Vagina (tissue), 2 donors: ENCODE data around the gene ASTN2. TPM values are rescaled to one million over a fixed set of nuclear protein-coding genes. Genes with fewer than 3 reads are reported as not detected.

Experiments used
- DNase-seq, 2 donors: peaks; one replicate each; pipeline ENCODE4 v3.0.0-alpha.2; 2017; ENCODE audit errors: extremely low spot score in 2 of 2
- H3K27ac ChIP-seq: fragments of 200-600 bp; sonication (generic); one replicate; pipeline ENCODE4 v1.5.1; 2019
- H3K27me3 ChIP-seq: fragments of 200-600 bp; sonication (generic); one replicate; pipeline ENCODE4 v1.5.1; 2019
- H3K36me3 ChIP-seq, 2 donors: fragments of 200-600 bp; sonication (generic); one replicate each; pipeline ENCODE4 v1.5.1; 2017 to 2019
- H3K4me1 ChIP-seq: fragments of 200-600 bp; sonication (generic); one replicate; pipeline ENCODE4 v1.5.1; 2019
- H3K4me3 ChIP-seq, 2 donors: fragments of 200-600 bp; sonication (generic); 1 replicate in 1 of 2; 2 replicates in 1 of 2; pipeline ENCODE4 v1.5.1; 2016 to 2019
- H3K9me3 ChIP-seq: fragments of 200-600 bp; sonication (generic); one replicate; pipeline ENCODE4 v1.5.1; 2019
- POLR2A ChIP-seq, 2 donors: fragments of 450-650 bp; IDR thresholded peaks; one replicate each; pipeline ENCODE4 v1.6.1; 2017; ENCODE audit warnings: antibody characterized with exemption in 2 of 2, mild to moderate bottlenecking in 2 of 2, moderate library complexity in 2 of 2
- POLR2AphosphoS5 ChIP-seq, 2 donors: sonication (generic); formaldehyde crosslinking; IDR thresholded peaks; one replicate each; pipeline ENCODE4 v1.9.0; 2017; ENCODE audit warnings: antibody characterized with exemption in 2 of 2, mild to moderate bottlenecking in 2 of 2, low read depth in 1 of 2; ENCODE audit not compliant: insufficient read depth in 1 of 2
- intact Hi-C: fragments of 100-400 bp; cut with DNase I; formaldehyde crosslinking; loops from one replicate; pipeline ENCODE4 v1.15.1; 2023
- total RNA-seq: library from RNA; depleted of rRNA; stranded (reverse); fragments of >200 nt; gene quantifications from one replicate; pipeline ENCODE4 v1.2.3, GENCODE V29; 2016
- TF ChIP-seq, protein P1 (sequence below), 3 experiments: fragments of 450-650 bp in 2 of 3; fragments of 200-600 bp in 1 of 3; sonication (generic) in 1 of 3; IDR thresholded peaks; one replicate each; pipeline ENCODE4 v1.5.1; 2017 to 2019; ENCODE audit warnings: antibody characterized with exemption in 3 of 3, mild to moderate bottlenecking in 2 of 3, moderate library complexity in 2 of 3

ASTN2 gene
- total RNA-seq, 1 donor from 2014 or later: 4.4 TPM

DNA sequence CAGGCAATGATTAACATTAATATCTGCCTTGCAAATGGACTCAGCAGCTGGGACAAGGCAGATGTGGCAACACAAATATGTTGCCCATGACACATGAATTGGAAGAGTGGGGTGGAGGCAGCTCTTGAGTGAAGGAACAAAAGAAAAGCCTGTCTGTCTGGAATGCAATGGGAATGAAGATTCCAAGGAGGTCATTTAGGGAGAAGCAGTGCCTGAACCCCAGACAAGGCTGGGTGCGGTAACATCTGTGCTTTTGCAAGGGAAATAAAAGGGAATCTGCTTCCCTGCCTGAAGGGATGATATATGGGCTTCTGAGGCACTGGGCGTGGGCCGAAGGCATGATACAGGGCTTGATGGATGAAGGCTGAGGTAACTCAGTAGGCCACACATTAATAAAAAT is 821.9 kb downstream of the ASTN2 start:
- no peak overlapping the region for H3K27ac ChIP-seq
- no peak overlapping the region for H3K4me3 ChIP-seq
- peaks cover 9% of the 10 kb centered on the region for H3K4me1 ChIP-seq
- intact Hi-C loops: no loop called here
- no peak for TF ChIP-seq POLR2A (IDR thresholded peaks at IDR 0.05)
- TF ChIP-seq, protein P1, sequence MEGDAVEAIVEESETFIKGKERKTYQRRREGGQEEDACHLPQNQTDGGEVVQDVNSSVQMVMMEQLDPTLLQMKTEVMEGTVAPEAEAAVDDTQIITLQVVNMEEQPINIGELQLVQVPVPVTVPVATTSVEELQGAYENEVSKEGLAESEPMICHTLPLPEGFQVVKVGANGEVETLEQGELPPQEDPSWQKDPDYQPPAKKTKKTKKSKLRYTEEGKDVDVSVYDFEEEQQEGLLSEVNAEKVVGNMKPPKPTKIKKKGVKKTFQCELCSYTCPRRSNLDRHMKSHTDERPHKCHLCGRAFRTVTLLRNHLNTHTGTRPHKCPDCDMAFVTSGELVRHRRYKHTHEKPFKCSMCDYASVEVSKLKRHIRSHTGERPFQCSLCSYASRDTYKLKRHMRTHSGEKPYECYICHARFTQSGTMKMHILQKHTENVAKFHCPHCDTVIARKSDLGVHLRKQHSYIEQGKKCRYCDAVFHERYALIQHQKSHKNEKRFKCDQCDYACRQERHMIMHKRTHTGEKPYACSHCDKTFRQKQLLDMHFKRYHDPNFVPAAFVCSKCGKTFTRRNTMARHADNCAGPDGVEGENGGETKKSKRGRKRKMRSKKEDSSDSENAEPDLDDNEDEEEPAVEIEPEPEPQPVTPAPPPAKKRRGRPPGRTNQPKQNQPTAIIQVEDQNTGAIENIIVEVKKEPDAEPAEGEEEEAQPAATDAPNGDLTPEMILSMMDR (IDR thresholded peaks at IDR 0.05): no peak
- no peak for TF ChIP-seq POLR2AphosphoS5 (IDR thresholded peaks at IDR 0.05; ENCODE audit: insufficient read depth in 1 of 2, low read depth in 1 of 2)
- no peak for DNase-seq
- H3K27me3 ChIP-seq: no peaks in the 10 kb centered on the region
- no peaks in the 10 kb centered on the region for H3K9me3 ChIP-seq
- no peaks in the 10 kb centered on the region for H3K36me3 ChIP-seq

DNA sequence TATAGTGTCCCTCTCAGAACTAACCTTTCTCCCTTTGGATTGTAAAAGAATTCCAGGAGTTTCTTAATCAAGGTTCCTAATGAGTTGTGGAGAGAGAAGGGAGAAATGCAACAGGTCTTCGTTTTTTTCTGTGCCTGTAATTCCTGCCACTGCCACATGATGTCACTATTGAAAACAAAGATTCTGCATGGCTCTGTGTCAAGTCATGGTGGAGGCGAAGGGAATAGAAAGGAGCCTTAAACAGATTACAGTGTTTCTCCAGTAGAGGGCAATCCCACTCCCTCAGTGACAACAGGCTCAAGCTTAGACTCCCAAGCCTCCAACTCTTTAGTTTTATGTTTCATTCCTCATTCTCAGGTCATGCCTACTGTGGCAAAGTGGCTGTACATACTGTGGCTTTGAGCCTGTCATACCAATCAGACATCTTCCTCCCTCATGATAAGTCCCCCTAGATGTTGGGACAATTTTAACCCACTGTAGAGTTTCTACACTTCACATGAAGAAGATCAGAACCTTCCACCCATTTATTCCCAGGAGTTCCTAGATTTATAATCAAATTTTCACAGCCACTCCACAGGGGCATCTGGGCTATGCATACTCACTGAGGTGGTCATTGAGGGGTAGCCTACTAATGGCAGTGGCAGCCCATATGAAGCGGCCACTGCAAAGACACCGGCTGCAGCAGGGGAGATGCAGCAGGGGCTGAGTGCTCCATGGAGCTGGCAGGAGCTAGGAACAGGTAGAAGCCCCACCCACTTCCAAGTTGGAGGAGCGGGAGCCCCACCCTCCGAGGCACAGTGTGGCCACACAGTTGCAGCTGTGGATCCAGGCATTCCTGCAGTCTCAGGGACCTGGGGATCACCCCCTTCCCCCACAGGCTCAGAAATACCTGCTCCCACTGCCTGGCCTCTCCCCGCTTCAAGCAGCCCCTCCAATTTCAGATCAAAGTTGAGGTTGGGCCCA is 825.2 kb downstream of the ASTN2 start:
- TF ChIP-seq POLR2A (IDR thresholded peaks at IDR 0.05) (no peak), POLR2AphosphoS5 (IDR thresholded peaks at IDR 0.05; ENCODE audit: insufficient read depth in 1 of 2, low read depth in 1 of 2) (no peak)
- TF ChIP-seq, protein P1 (IDR thresholded peaks at IDR 0.05): peak in 2 of 3 experiments; percentile 9
- Histone ChIP-seq H3K4me3 (no peak overlapping the region), H3K9me3 (peaks cover 2% of the 10 kb centered on the region), H3K27ac (no peak overlapping the region), H3K4me1 (peaks cover 9% of the 10 kb centered on the region), H3K27me3 (no peaks in the 10 kb centered on the region), H3K36me3 (no peaks in the 10 kb centered on the region)
- no peak for DNase-seq
- intact Hi-C loops: loop anchor here (10.0 kb wide), 1 partner anchor 45 kb away; no protein-coding TSS in a partner anchor

DNA sequence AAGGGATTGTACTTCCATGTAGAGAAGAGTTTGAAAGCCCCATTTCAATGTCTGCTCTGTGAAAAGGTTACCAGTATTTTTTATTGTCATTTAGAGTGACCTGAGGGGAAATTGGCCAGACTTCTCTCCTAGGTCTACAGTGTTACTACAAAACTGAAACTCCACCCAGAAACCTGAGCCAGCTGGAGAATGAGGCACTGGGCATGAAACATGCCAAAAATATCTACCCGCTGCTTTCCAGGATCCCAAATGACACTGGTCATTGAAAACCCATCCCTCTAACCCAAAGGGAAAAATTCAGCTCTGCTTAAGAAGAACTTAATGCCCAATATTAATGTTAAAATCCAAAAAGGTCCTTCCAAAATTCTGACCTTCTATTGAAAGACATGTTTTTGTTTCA is 826.9 kb downstream of the ASTN2 start:
- Histone ChIP-seq H3K27me3 (no peaks in the 10 kb centered on the region), H3K36me3 (no peaks in the 10 kb centered on the region), H3K4me3 (no peak overlapping the region), H3K9me3 (peaks cover 2% of the 10 kb centered on the region), H3K27ac (no peak overlapping the region), H3K4me1 (no peaks in the 10 kb centered on the region)
- TF ChIP-seq, protein P1 (IDR thresholded peaks at IDR 0.05): no peak
- TF ChIP-seq POLR2AphosphoS5 (IDR thresholded peaks at IDR 0.05; ENCODE audit: insufficient read depth in 1 of 2, low read depth in 1 of 2) (no peak), POLR2A (IDR thresholded peaks at IDR 0.05) (no peak)
- DNase-seq: no peak
- intact Hi-C loops: loop anchor here (10.0 kb wide), 1 partner anchor 47 kb away; no protein-coding TSS in a partner anchor

DNA sequence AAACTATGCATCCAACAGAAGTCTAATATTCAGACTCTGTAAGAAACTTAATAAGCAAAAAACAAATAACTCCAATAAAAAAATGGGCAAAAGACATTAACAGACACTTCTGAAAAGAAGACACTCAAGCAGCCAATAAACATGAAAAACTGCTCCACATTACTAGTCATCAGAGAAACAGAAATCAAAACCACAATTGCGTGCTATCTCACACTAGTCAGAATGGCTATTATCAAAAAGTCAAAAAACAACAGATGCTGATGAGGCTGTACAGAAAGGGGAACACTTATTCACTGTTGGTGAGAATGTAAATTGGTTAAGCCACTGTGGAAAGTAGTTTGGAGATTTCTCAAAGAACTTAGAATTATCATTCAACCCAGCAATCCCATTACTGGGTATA is 829.0 kb downstream of the ASTN2 start:
- Histone ChIP-seq H3K4me3 (no peak overlapping the region), H3K27me3 (no peaks in the 10 kb centered on the region), H3K9me3 (peaks cover 2% of the 10 kb centered on the region), H3K4me1 (peaks cover 4% of the 10 kb centered on the region), H3K27ac (no peak overlapping the region), H3K36me3 (no peaks in the 10 kb centered on the region)
- intact Hi-C loops: loop anchor here (10.0 kb wide), 1 partner anchor 49 kb away; no protein-coding TSS in a partner anchor
- TF ChIP-seq POLR2A (IDR thresholded peaks at IDR 0.05) (no peak), POLR2AphosphoS5 (IDR thresholded peaks at IDR 0.05; ENCODE audit: insufficient read depth in 1 of 2, low read depth in 1 of 2) (no peak)
- TF ChIP-seq, protein P1 (IDR thresholded peaks at IDR 0.05): no peak
- DNase-seq: no peak

DNA sequence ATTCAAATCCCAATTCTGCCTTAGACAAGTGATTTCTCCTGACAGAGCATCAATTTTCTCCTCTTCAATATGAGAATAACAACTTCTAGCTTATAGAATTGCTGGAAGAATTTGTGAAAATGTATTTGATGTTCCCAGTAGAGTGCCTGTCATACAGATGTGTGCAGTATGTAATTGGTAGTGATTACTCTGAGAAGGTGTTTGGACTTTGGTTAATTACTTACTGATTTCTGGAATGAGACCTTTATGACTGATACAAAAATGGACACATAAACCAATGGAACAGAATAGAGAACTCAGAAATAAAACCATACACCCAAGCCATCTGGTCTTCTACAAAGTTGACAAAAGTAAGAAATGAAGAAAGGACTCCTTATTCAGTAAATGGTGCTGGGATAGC is 829.7 kb downstream of the ASTN2 start:
- TF ChIP-seq POLR2A (IDR thresholded peaks at IDR 0.05): no peak
- TF ChIP-seq, protein P1 (IDR thresholded peaks at IDR 0.05): no peak
- TF ChIP-seq POLR2AphosphoS5 (IDR thresholded peaks at IDR 0.05; ENCODE audit: insufficient read depth in 1 of 2, low read depth in 1 of 2): no peak
- Histone ChIP-seq H3K9me3 (peaks cover 2% of the 10 kb centered on the region), H3K4me3 (no peak overlapping the region), H3K27ac (no peak overlapping the region), H3K36me3 (no peaks in the 10 kb centered on the region), H3K4me1 (peaks cover 10% of the 10 kb centered on the region), H3K27me3 (no peaks in the 10 kb centered on the region)
- DNase-seq: no peak
- intact Hi-C loops: loop anchor here (10.0 kb wide), 1 partner anchor 50 kb away; no protein-coding TSS in a partner anchor
